ENCODE measurements around the gene AKT2.

DNA sequence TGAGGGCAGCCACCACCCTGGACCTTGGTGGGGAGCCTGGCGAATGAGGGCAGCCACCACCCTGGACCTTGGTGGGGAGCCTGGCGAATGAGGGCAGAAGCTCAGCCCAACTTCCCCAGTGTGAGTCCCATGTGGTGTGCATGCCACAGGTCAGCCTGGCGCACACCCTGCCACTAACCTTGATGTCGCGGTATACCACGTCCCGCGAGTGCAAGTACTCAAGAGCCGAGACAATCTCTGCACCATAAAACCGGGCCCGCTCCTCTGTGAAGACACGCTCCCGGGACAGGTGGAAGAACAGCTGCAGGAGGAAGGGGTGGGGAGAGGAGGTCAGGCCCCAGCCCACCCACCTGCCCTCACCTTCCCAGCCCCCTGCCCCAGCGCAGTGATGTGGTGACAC is 47.4 kb downstream of the AKT2 start:
- TF ChIP-seq POLR2AphosphoS5 (IDR thresholded peaks at IDR 0.05; ENCODE audit: low read depth, low read length), result no peak
- TF ChIP-seq POLR2A (IDR thresholded peaks at IDR 0.05; ENCODE audit: low read depth, low read length), result no peak
